Measurements from ENCODE around the gene UBE2R2.
"Not testable (repeated sequence)": the region's sequence is repeated elsewhere in the genome, so short reads cannot be mapped to it uniquely, and the experiment has no call there.

DNA sequence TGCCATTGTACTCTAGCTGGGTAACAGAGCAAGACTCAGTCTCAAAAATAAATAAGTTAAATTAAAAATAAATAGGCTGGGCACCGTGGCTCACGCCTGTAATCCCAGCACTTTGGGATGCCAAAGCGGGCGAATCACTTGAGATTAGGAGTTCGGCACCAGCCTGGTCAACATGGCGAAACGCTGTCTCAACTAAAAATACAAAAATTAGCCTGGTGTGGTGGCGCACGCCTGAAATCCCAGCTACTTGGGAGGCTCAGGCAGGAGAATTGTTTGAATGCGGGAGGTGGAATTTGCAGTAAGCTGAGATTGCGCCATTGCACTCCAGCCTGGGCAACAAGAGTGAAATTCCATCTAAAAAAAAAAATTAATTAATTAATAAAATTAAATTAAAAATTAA is 10.3 kb downstream of the UBE2R2 start:
- TF ChIP-seq, protein P1, sequence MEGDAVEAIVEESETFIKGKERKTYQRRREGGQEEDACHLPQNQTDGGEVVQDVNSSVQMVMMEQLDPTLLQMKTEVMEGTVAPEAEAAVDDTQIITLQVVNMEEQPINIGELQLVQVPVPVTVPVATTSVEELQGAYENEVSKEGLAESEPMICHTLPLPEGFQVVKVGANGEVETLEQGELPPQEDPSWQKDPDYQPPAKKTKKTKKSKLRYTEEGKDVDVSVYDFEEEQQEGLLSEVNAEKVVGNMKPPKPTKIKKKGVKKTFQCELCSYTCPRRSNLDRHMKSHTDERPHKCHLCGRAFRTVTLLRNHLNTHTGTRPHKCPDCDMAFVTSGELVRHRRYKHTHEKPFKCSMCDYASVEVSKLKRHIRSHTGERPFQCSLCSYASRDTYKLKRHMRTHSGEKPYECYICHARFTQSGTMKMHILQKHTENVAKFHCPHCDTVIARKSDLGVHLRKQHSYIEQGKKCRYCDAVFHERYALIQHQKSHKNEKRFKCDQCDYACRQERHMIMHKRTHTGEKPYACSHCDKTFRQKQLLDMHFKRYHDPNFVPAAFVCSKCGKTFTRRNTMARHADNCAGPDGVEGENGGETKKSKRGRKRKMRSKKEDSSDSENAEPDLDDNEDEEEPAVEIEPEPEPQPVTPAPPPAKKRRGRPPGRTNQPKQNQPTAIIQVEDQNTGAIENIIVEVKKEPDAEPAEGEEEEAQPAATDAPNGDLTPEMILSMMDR (IDR thresholded peaks at IDR 0.05), result not testable (repeated sequence)
- TF ChIP-seq ZFX (IDR thresholded peaks at IDR 0.05; ENCODE audit: borderline replicate concordance), result not testable (repeated sequence)

All from 22Rv1 (cell line).